Upper lobe of left lung (tissue), 4 donors: Measurements from ENCODE around the gene TRIM14.

ENCODE experiments used
- POLR2A ChIP-seq, 4 donors: fragments of 450-650 bp; IDR thresholded peaks; one replicate each; pipeline ENCODE4 v1.5.1; 2016 to 2017; ENCODE audit warnings: antibody characterized with exemption in 4 of 4, mild to moderate bottlenecking in 2 of 4
- TF ChIP-seq, protein P1 (sequence below), 6 experiments: fragments of 450-650 bp in 4 of 6; fragments of 200-600 bp in 2 of 6; sonication (generic) in 2 of 6; IDR thresholded peaks; one replicate each; pipeline ENCODE4 v1.5.1; 2016 to 2019; ENCODE audit warnings: antibody characterized with exemption in 6 of 6

DNA sequence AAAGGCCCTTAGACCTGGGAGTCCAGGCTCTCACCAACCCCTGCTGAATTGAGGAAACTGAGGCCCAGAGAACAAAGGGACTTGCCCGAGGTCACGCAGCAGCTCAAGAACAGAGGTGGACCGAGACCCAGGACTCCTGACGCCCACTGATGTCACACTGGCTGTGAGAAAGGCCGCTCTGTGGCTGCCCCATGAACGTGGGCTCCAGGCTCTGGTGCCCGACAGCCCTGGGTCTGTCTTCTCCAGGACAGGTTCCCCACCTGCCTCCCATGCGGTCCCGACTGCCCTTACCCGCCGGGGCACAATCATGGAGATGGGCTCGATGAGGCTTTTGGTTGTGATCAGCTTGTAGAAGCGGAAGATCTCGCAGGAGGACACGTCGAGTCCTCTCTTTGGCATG lies 9.3 kb upstream of the TRIM14 start:
- TF ChIP-seq, protein P1, sequence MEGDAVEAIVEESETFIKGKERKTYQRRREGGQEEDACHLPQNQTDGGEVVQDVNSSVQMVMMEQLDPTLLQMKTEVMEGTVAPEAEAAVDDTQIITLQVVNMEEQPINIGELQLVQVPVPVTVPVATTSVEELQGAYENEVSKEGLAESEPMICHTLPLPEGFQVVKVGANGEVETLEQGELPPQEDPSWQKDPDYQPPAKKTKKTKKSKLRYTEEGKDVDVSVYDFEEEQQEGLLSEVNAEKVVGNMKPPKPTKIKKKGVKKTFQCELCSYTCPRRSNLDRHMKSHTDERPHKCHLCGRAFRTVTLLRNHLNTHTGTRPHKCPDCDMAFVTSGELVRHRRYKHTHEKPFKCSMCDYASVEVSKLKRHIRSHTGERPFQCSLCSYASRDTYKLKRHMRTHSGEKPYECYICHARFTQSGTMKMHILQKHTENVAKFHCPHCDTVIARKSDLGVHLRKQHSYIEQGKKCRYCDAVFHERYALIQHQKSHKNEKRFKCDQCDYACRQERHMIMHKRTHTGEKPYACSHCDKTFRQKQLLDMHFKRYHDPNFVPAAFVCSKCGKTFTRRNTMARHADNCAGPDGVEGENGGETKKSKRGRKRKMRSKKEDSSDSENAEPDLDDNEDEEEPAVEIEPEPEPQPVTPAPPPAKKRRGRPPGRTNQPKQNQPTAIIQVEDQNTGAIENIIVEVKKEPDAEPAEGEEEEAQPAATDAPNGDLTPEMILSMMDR (IDR thresholded peaks at IDR 0.05), result no peak
- TF ChIP-seq POLR2A (IDR thresholded peaks at IDR 0.05), result no peak
